Mucosa of stomach (tissue), 1 donor: ENCODE results near the gene LEFTY2.
A peak's percentile ranks its signal among the peaks of the same experiment; 100 is the strongest.

ENCODE experiments used
- H3K27me3 ChIP-seq: one replicate; pipeline ENCODE4 v1.7.0; 2013; ENCODE audit warnings: mild to moderate bottlenecking, low read length; ENCODE audit not compliant: control insufficient read depth, insufficient read depth
- H3K36me3 ChIP-seq: one replicate; pipeline ENCODE4 v1.7.0; 2013; ENCODE audit warnings: low read length; ENCODE audit not compliant: control insufficient read depth, insufficient read depth
- H3K4me1 ChIP-seq: one replicate; pipeline ENCODE4 v1.7.0; 2013; ENCODE audit warnings: mild to moderate bottlenecking, low read length; ENCODE audit not compliant: control insufficient read depth, insufficient read depth
- H3K4me3 ChIP-seq: one replicate; pipeline ENCODE4 v1.7.0; 2013; ENCODE audit warnings: low read length
- H3K9ac ChIP-seq: one replicate; pipeline ENCODE4 v1.7.0; 2013; ENCODE audit warnings: mild to moderate bottlenecking, low read length, moderate library complexity
- H3K9me3 ChIP-seq: one replicate; pipeline ENCODE4 v1.7.0; 2013; ENCODE audit warnings: mild to moderate bottlenecking, low read length, moderate library complexity; ENCODE audit not compliant: control insufficient read depth
- donor health status: Pancreatic carcinoma.

Gene LEFTY2

DNA sequence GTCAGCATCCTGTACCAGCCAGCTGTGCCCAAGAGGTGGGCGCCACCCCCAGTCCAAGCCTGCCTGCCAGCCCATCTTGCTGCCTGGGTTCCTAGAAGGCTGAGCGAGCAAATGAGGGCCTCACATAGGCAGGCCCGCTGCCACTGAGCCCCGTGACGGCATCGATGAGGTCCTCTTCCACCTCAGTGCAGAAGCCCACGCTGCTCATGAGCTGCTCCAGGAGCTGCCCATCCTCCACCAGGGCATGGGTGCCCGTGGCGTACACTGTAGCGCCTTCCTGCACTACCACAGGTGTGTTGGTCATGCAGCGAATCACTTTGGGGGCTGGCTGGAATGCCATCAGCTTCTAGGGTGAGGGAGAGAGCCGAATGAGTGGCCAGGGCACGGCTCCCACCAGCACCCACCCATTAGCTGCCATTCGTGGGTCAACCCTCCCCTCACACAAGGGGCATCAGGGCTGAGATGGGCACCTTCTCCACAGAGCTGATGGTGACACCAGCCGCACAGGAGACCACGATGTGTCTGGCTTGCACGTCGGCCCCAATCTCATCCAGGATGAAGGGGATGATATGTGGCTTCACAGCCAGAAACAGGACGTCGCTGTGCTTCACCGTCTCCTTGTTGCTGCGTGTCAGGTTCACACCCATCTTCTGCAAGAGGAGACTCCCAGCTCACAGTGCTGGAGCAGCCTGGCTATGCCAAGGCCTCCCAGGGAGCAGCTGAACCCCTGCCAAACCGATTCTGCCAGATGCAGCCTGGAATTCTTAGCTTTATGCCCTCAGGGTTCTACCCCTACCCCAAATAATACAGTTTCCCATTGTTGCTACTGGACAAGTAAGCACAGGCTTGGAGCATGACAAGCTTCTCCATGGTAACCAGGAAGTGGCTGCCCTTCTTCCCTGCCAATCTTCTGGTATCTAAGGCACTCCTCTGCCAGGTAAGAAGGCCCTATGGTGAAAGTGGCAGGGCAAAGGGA lies 19.0 kb downstream of the LEFTY2 start:
- H3K4me1 ChIP-seq = peaks cover 30% of the 10 kb centered on the region
- no peak overlapping the region for H3K4me3 ChIP-seq
- H3K9ac ChIP-seq = peak overlapping the region; percentile 10
- no peaks in the 10 kb centered on the region for H3K27me3 ChIP-seq
- H3K9me3 ChIP-seq = no peaks in the 10 kb centered on the region
- peaks cover 3% of the 10 kb centered on the region for H3K36me3 ChIP-seq

DNA sequence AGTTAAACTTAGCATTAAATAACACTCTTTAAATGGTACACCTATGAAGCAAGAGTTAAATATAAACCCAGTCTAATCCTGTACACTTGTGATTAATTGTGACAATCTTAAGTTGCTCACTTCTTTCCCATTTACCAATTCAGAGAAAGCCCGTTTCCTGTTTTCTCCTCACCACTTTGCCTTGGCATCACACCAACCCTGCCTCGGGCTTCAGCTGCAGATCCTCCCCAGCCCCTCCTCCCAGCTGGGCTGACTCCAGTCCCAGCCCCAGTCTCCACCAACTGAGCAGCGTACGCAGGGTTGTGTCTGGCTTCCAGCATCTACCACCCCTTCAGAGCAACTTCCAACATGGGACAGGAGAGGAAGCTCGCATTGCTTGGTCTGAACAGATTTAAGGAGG lies 21.1 kb downstream of the LEFTY2 start:
- Histone ChIP-seq H3K4me1 (peaks cover 30% of the 10 kb centered on the region), H3K4me3 (no peak overlapping the region), H3K36me3 (peaks cover 3% of the 10 kb centered on the region), H3K27me3 (no peaks in the 10 kb centered on the region), H3K9ac (peak overlapping the region; percentile 30), H3K9me3 (no peaks in the 10 kb centered on the region)

DNA sequence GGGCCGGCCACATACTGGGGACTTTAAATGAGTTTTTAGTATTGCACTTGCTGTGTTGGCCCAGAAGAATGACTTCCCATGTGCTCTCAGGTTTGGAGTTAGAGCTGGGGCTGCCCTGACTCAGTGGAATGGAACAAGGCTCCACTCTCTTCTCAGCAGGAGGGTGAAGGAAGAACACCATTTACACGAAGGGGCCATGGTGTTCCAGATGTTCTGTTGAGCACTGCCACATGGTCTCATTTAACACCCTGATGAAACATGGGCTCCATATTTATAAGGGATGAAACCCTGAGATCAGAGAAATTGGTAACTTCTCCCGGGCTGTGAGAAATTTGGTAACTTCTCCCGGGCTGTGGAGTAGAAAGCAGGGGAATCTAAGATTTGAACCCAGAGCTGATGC lies 22.7 kb downstream of the LEFTY2 start:
- no peaks in the 10 kb centered on the region for H3K9me3 ChIP-seq
- H3K4me3 ChIP-seq = no peak overlapping the region
- no peak overlapping the region for H3K9ac ChIP-seq
- H3K4me1 ChIP-seq = peaks cover 24% of the 10 kb centered on the region
- peaks cover 3% of the 10 kb centered on the region for H3K36me3 ChIP-seq
- H3K27me3 ChIP-seq = no peaks in the 10 kb centered on the region

DNA sequence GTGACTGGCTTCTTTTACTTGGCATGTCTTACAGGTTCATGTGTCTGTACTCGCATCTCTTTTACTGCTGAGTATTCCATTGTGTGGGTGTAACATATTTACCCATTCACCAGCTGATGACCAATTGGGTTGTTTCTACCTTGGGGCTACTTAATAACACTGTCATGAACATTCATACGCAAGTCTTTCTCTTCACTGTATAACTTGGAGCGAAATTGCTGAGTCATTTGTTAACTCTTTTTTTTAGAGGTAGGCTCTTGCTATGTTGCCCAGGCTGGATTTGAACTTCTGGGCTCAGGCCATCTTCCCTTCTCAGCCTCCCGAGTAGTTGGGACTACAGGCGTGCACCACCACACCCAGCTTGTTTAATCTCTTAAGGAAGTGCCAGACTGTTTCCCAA lies 23.5 kb downstream of the LEFTY2 start:
- no peak overlapping the region for H3K4me3 ChIP-seq
- no peak overlapping the region for H3K9ac ChIP-seq
- no peaks in the 10 kb centered on the region for H3K27me3 ChIP-seq
- peaks cover 16% of the 10 kb centered on the region for H3K4me1 ChIP-seq
- no peaks in the 10 kb centered on the region for H3K9me3 ChIP-seq
- peaks cover 3% of the 10 kb centered on the region for H3K36me3 ChIP-seq

DNA sequence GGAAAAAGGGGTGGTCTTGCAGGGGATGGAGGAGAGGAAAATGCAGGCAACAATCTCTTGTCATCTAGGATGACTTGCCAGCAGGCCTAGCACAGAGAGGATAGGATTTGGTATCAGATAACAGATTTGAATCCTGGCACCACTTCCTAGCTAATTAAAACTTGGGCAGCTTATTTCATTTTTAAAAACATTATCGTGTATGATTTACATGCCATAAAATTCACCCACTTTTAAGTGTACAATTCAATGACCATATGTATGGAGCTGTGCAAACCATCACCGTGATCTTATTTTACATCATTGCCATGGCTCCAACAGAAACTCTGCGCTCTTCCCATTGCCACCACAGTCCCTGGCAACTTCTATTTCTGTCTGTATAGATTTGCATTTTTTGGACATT lies 23.9 kb downstream of the LEFTY2 start:
- Histone ChIP-seq H3K4me1 (peaks cover 12% of the 10 kb centered on the region), H3K36me3 (peaks cover 3% of the 10 kb centered on the region), H3K27me3 (no peaks in the 10 kb centered on the region), H3K9me3 (no peaks in the 10 kb centered on the region), H3K9ac (no peak overlapping the region), H3K4me3 (no peak overlapping the region)

DNA sequence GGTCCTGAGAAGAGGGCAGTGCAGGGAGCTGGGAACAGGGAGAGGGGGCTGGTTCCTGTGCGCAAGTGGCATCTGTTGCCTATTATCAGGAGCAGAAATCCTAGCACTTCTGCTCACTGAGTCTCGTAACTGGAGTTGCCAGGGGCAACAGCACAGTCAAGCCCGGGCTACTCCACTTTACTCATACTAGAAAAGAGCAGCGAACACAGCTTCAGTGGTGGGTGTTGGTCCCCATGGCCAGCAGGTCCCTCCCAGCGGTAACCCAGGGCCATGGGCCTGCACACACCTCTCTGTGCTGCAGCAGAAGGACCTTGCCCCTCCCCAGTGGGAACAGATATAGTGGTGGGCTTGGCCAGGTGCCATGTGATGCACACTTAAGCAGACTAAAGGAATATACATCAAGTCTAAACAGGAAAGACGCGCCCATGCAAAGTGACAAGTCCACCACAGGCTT lies 25.5 kb downstream of the LEFTY2 start:
- H3K36me3 ChIP-seq = peaks cover 3% of the 10 kb centered on the region
- H3K9me3 ChIP-seq = no peaks in the 10 kb centered on the region
- no peak overlapping the region for H3K9ac ChIP-seq
- no peak overlapping the region for H3K4me3 ChIP-seq
- no peaks in the 10 kb centered on the region for H3K27me3 ChIP-seq
- peaks cover 18% of the 10 kb centered on the region for H3K4me1 ChIP-seq

DNA sequence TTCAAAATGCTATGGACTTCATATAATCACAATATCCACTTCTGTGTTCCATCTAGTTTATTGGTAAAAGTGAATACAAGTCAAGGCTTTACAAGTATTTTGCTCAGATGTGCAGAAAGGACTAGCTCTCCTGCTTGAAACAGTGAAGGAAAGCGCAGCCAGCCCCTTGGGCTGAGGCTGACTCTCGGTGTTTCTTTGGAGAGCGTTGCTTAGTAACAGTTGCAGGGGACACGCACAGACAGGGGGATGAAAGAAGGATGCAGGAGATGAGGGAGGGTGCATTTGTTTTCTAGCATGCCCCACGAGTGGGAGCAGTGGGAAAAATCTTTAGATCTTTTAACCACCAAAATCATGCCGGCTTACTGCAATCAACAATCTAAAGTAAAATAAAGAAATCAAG lies 26.1 kb downstream of the LEFTY2 start:
- Histone ChIP-seq H3K27me3 (no peaks in the 10 kb centered on the region), H3K4me1 (peaks cover 22% of the 10 kb centered on the region), H3K9ac (no peak overlapping the region), H3K9me3 (no peaks in the 10 kb centered on the region), H3K4me3 (no peak overlapping the region), H3K36me3 (peaks cover 3% of the 10 kb centered on the region)

DNA sequence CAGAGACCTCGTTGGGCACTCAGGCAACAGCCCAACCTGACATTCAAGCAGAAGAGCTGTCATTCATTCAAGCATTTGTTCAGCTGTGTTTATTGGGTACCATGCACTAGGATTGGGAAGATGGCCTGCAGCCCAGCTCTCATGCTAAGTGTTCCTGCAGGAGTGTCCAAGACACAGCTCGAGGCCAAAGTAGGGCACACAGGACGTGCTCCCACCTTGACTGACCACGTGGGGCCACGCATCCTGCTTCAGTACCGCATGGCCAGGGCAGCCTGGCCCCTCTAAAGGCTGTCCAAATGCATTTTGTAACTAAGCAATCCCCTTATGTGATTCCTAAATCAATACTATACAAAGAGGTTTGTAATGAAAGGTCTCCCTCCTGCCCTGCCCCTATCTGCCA lies 26.6 kb downstream of the LEFTY2 start:
- Histone ChIP-seq H3K9me3 (no peaks in the 10 kb centered on the region), H3K27me3 (no peaks in the 10 kb centered on the region), H3K4me1 (peaks cover 22% of the 10 kb centered on the region), H3K36me3 (peaks cover 3% of the 10 kb centered on the region), H3K4me3 (no peak overlapping the region), H3K9ac (no peak overlapping the region)

DNA sequence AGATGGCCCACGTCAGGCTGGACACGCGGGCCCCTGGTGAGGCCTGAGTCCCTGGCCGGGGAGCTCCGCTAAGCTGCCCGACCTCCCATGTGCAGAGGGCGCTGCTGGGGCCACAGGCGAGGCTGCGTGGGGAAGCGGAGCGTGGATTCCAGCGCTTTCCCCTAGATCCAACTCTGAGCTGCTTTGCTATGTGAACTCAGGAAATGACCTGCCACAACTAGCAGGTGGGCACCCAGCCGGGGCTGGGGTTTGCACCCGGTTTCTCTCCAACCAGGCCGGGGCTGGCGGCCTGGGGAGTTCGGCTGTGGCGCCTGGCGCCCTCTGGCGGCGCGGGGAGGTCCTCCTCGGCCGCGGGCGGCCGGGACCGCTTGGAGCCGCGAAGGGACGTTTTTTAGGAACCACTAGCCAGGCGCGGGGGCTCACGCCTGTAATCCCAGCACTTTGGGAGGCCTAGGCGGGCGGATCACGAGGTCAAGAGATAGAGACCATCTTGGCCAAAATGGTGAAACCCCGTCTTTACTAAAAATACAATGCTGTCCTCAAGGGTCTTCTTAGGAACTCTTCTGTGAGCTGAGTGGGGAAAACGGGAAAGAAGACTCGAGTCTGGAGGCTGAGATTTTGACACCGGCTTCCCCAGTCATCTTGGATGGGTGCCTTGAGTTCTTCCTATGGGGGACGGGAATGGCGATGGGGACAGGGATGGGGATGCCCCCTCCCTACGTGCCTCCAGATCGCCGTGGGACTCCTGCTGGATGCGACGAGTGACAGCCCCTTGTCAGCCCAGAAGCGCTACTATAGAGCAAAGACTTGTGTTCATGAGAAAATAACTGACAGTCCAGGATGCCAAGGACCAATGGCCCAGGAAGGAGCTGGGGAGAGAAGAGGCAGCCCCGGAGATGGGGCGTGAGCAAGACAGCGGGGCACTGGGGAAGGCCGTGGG lies 29.6 kb downstream of the LEFTY2 start:
- Histone ChIP-seq H3K9me3 (no peaks in the 10 kb centered on the region), H3K4me1 (peaks cover 33% of the 10 kb centered on the region), H3K4me3 (no peak overlapping the region), H3K9ac (no peak overlapping the region), H3K27me3 (no peaks in the 10 kb centered on the region), H3K36me3 (no peaks in the 10 kb centered on the region)

DNA sequence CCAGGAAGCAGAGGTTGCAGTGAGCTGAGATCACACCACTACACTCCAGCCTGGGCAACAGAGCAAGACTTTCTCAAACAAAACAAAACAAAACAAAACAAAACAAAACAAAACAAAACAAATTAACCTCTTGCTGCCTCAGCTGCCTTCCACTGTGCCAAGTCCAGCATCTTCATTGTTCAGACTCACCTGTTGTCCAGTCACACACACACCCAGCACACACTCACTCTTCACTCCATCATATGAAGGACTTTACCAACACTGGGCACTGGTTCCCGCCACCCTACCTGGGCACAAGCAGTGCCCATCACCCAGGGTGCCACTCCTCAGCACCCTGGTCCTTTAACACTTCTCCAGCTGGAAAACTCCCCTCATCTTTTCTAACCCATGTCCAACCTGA lies 31.5 kb downstream of the LEFTY2 start:
- Histone ChIP-seq H3K4me3 (no peak overlapping the region), H3K9ac (no peak overlapping the region), H3K27me3 (no peaks in the 10 kb centered on the region), H3K36me3 (no peaks in the 10 kb centered on the region), H3K4me1 (peaks cover 33% of the 10 kb centered on the region), H3K9me3 (no peaks in the 10 kb centered on the region)

DNA sequence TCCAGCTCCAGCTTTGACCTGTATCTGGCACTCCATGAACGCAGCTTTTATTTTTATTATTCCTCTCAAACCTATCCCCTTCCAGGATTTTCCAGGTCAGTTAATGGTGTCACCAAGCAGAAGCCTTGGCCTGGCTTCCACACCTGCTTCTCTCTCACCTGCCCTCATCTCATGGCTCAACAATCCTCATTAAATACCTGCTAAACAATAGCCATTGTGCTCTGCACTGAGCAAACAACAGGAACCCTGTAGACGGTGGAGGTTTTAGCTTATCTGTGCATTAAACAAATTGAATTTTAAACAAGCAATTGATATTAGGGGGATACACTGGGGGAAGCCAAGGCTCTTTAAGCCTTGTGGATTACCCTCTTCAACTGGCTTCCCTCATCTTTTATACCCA lies 32.2 kb downstream of the LEFTY2 start:
- Histone ChIP-seq H3K4me1 (peaks cover 33% of the 10 kb centered on the region), H3K9ac (no peak overlapping the region), H3K9me3 (no peaks in the 10 kb centered on the region), H3K27me3 (no peaks in the 10 kb centered on the region), H3K4me3 (no peak overlapping the region), H3K36me3 (no peaks in the 10 kb centered on the region)
